Epithelial cell of prostate (primary cell): ENCODE results near the gene ZC3H14.

Experiments
- DNase-seq: peaks from one replicate; pipeline ENCODE4 v3.0.0-alpha.2; 2011; ENCODE audit warnings: low read depth, low spot score
- H3K27ac ChIP-seq: fragments of 450-650 bp; 2 replicates; pipeline ENCODE4 v1.5.1; 2017; ENCODE audit warnings: mild to moderate bottlenecking

The ZC3H14 gene

DNA sequence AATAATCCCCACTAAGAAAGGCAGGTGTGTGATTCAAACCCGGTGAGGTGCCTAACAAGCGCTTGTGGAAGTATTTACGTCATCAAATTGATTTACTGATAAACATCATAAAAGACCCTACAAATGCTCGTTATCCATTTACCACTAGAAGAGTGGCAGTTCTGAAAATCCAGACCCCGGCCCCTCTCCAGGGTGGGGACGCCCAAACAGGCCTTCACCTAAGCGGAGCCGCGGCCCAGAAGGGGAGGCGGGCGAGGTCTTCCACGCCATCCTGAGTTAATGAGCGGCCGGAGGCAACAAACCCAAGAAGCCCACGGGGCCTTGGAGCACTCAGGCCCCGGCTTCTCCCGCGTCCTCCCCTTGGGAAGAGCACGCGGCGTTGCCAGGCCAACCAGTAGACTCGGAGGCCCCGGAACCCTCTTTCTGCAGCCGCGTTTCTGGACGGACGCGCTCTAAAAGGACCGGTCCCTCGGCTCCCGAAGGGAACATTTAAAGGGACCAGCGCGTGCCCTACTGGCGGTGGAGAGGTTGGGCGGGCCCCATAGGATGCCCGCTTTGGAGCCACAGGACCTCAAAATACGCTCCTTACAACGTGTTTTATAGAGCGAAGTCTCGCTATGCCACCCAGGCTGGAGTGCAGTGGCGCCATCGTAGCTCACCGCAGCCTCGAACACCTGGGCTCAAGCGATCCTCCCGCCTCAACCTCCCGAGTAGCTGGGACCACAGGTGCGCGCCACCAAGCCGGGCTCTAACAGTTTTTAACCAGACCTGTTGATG is 11.6 kb upstream of the ZC3H14 start:
- H3K27ac ChIP-seq: peak overlapping the region; percentile 33
- DNase-seq: no peak

- DNase-seq: no peak
- peak overlapping the region; percentile 33 for H3K27ac ChIP-seq
These were observed 10.8 kb upstream of the ZC3H14 start for GRCh38 chr14:88551980-88552431.

DNA sequence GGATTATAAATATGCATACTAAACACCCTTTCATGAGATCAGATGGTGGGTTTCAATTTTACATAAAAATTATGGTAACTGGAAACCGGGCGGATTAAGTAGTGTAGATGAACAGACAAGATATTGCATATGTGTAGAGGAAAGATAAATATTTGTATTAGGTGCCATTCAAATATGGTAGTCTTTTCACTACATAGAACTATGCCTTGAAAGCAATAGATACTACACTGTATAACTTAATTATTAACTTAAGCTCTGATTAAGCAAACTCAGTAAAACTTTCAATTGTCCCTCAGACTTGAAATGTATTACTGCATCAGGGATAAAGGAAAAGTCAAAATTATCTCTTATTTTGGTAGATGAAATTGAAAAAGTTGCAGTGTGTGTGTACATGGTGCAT is 10.0 kb upstream of the ZC3H14 start:
- H3K27ac ChIP-seq: no peak overlapping the region
- no peak for DNase-seq

DNA sequence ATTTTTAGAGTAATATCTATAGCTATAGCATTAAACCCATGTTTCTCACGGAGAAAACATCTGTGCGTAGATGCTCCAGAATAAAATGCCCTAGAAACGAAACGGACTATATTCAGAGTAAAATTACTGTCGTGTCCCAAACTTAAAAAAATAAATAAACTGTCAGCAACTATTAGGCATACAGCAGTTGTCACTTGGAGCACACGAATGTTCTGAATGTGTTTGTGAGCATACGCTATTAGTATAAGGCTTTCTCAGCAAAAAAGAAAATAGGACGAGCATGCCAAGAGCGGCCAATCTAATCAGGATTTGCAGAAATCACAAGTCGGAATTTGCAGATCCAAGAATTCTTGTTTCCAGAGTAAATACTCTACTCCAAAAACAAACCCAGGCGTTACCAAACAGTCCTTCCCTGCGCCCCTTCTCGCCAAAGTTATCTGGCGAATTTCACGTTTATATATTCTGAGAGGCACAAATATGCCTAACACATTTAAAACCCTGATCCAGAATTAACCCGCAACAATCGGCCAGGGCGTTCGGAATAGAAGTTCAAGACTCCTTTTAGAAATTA is 8.9 kb upstream of the ZC3H14 start:
- peak overlapping the region; percentile 89 for H3K27ac ChIP-seq
- no peak for DNase-seq

DNA sequence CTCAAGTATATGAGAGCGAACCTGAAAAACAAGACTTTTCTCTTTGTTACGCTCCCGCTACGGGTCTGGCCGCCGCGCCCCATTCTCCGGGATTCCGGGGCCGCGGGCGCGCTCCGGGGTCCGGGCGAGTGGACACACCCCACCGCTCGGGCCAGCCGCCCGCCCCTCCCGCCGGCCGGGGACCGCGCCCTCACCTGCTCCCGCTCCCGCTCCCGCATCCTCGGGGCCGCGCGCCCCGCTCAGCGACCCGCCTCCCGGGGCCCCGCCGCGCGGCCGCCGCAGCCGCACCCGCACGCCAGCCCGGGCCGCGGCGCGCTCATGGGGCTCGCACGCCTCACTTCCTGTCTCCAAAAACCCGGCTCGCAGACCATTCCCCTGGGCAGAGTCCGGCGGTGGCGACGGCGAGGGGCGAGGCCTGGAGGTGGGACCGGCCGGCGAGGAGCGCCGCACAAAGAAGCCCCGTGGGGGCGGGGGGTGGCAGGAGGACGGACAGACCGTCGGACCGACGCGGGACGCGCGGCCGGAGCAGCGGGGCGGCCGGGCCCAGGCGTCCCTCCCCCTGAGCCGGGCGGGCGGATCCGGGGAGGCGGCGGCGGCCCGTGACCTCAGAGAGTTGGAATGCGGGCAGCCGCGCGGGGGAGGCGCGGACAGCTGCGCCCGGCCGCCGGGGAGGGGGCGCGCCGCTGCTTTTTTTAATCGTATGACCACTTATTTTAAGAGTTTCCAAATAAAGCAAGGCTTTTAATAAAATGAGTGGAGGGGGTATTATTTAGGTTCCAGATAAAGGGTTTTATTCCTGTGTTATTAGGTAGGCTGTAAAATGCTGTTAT is 8.2 kb upstream of the ZC3H14 start, which contains the start of gene PTPN21:
PTPN21 (minus strand) TSS at position 551 of the 830 bp plus-strand sequence. CDS start 4,590 bp downstream, outside the sequence.
- DNase-seq: no peak

DNA sequence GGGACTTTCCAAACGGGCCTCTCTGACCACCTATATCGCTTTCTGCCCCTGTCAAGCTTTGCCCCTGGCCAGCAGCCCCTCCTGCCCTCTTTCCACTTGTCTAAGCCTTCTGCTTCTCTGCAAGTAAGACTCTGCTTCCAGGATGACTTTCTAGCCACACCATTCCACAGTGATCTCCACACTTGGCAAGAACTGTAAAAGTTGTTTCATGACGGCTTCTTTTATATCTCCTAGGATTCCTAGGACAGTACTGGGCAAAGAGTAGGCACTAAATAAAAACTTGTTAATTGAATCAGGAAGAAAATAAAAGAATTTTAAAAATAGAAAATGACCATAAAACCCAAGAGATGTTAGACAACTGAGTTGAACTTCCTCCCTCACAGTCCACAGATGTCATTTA is 6.3 kb upstream of the ZC3H14 start:
- H3K27ac ChIP-seq: no peak overlapping the region
- no peak for DNase-seq

More for the DNA sequence above, 8.2 kb upstream of the ZC3H14 start, which contains the start of gene PTPN21:
- H3K27ac ChIP-seq: peak within 1 kb of the TSS; percentile 89

GRCh38 chr14:88559852-88560251 is 3.0 kb upstream of the ZC3H14 start:
- no peak overlapping the region for H3K27ac ChIP-seq
- DNase-seq: no peak

- no peak for DNase-seq
- peak overlapping the region; percentile 68 for H3K27ac ChIP-seq
These were observed 356 bp upstream of the ZC3H14 start for GRCh38 chr14:88562532-88562830.

- H3K27ac ChIP-seq: no peak overlapping the region
These were observed 1.0 kb downstream of the ZC3H14 start for GRCh38 chr14:88563845-88564244.

GRCh38 chr14:88565427-88565826 is 2.6 kb downstream of the ZC3H14 start:
- H3K27ac ChIP-seq: no peak overlapping the region
- no peak for DNase-seq

More at GRCh38 chr14:88563845-88564244, 1.0 kb downstream of the ZC3H14 start:
- no peak for DNase-seq

GRCh38 chr14:88568196-88568595 is 5.4 kb downstream of the ZC3H14 start:
- H3K27ac ChIP-seq: no peak overlapping the region
- no peak for DNase-seq

GRCh38 chr14:88572117-88572516 is 9.3 kb downstream of the ZC3H14 start:
- no peak overlapping the region for H3K27ac ChIP-seq
- DNase-seq: no peak

GRCh38 chr14:88576222-88576621 is 13.4 kb downstream of the ZC3H14 start:
- no peak for DNase-seq
- H3K27ac ChIP-seq: no peak overlapping the region

DNA sequence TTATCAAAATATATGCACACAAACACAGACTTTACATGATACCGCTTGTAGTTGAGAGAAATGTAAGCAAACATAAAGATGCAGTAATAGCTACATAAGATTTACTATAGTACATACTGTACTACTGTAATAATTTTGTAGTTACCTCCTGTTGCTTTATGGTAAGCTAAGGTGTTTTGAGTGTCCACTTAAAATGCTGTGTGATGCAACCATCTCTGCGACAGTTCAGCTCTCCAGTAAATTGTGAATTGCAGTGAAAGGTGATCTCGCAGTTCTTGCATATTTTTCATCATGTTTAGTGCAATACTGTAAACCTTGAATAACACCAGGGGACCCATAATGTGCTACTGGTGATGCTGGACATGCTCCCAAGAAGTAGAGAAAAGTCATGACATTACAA is 21.6 kb downstream of the ZC3H14 start:
- H3K27ac ChIP-seq: no peak overlapping the region
- no peak for DNase-seq

DNA sequence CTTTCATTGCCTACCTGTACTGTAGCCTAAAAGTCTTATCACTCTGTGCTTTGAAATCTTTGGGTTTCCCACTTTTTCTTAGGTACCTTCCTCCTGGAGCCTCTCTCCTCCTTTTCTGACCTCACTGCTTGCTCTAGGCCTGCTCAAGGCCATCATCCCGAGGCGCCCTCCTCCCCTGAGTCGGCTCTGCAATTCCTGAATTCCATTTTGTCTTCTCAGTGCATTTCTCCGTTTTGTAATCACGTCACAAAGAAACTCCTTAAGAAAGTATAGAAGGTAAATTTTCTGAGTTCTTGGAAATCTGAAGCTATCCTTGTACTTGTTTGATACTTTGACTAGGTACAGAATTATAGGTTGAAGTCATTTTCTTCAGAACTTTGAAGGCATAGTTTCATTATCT is 25.2 kb downstream of the ZC3H14 start:
- no peak for DNase-seq
- H3K27ac ChIP-seq: no peak overlapping the region

- H3K27ac ChIP-seq: no peak overlapping the region
- DNase-seq: no peak
These were observed 27.3 kb downstream of the ZC3H14 start for GRCh38 chr14:88590173-88590572.

GRCh38 chr14:88592031-88592430 is 29.2 kb downstream of the ZC3H14 start:
- no peak for DNase-seq
- no peak overlapping the region for H3K27ac ChIP-seq

GRCh38 chr14:88597038-88597437 is 34.2 kb downstream of the ZC3H14 start:
- DNase-seq: no peak
- H3K27ac ChIP-seq: no peak overlapping the region

- H3K27ac ChIP-seq: no peak overlapping the region
- no peak for DNase-seq
These were observed 34.8 kb downstream of the ZC3H14 start for GRCh38 chr14:88597601-88598000.

DNA sequence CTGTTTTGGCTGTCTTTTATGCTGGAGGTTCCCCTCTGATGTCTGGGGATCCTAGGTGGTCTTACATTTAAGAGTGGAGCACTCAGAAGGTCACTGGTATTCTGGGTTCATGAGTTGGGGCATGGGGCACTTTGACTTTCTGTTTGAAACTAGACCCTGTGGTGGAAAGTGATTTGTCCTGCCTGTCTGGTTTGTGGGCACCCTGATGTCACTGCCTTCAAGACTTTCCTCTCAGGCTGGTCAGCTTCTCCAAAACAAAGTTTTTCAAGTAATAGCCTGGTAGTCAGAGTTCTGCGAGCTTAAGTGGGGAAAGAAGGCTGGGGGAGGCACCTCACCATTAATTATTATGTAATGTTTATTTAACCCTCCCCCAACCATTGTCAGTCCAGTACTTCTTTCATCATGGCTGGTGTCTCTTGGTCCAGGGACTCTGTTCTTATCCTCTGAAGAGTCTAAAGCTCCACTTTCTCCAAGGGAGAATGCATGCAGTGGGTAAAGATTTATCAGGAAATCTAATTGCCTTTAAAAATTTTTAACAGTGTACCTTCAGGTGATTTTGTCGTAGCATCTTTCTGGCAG is 35.3 kb downstream of the ZC3H14 start:
- H3K27ac ChIP-seq: no peak overlapping the region
- no peak for DNase-seq

DNA sequence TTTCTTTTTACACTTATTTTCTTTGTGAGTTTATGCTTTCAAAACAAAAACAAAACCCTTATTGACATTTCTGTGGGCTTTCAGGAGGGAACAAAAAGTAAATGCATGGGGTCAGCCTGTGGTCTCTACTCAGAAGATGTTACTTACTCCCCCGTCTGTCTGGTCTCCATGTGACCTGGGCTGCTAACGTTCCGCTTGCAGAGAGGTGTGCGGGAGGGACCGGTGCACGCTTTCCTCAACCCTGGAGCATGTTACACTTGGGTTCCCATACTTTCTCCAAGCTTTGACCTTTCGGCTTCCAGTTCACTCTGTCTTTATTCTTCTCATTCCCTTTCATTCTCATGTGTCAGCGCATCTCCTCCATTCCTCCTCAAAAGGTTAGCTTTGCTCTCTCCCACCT is 36.5 kb downstream of the ZC3H14 start:
- no peak for DNase-seq
- no peak overlapping the region for H3K27ac ChIP-seq
